ENCODE data around the gene RPL27A.

GRCh38 chr11:8713760-8714454, 31.3 kb downstream of the RPL27A start:
- TF ChIP-seq FOXA1 (IDR thresholded peaks at IDR 0.05) (no peak), BHLHE40 (IDR thresholded peaks at IDR 0.05; ENCODE audit: borderline replicate concordance) (no peak), HDGF (IDR thresholded peaks at IDR 0.05; ENCODE audit: borderline replicate concordance) (no peak), FOXK2 (IDR thresholded peaks at IDR 0.05) (no peak), FOXM1 (IDR thresholded peaks at IDR 0.05; ENCODE audit: borderline replicate concordance) (no peak), TARDBP (IDR thresholded peaks at IDR 0.05) (no peak), SUZ12 (IDR thresholded peaks at IDR 0.05) (no peak), ELF4 (IDR thresholded peaks at IDR 0.05) (no peak)
- TF ChIP-seq, protein P1, sequence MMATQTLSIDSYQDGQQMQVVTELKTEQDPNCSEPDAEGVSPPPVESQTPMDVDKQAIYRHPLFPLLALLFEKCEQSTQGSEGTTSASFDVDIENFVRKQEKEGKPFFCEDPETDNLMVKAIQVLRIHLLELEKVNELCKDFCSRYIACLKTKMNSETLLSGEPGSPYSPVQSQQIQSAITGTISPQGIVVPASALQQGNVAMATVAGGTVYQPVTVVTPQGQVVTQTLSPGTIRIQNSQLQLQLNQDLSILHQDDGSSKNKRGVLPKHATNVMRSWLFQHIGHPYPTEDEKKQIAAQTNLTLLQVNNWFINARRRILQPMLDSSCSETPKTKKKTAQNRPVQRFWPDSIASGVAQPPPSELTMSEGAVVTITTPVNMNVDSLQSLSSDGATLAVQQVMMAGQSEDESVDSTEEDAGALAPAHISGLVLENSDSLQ (IDR thresholded peaks at IDR 0.05) = no peak

Measured in HEK293T (cell line).